Fibroblast of lung (primary cell): ENCODE results near the gene DNAJB1. TPM values are rescaled to one million over a fixed set of nuclear protein-coding genes. Genes with fewer than 3 reads are reported as not detected.

Source experiments
- DNase-seq, 2 donors: peaks; one replicate each; pipeline versions ENCODE4 v3.0.0 to v3.0.0-alpha.2; 2010; ENCODE audit warnings: low read depth in 2 of 2
- H2AFZ ChIP-seq: 2 replicates; pipeline ENCODE4 v1.5.1; 2012; ENCODE audit warnings: low read length, control low read depth, inconsistent platforms
- H3K27ac ChIP-seq: 2 replicates; pipeline ENCODE4 v1.5.1; 2011; ENCODE audit warnings: low read length, control low read depth; ENCODE audit not compliant: insufficient read depth
- H3K27me3 ChIP-seq: 2 replicates; pipeline ENCODE4 v1.5.1; 2011; ENCODE audit warnings: mild to moderate bottlenecking, low read length; ENCODE audit not compliant: control insufficient read depth, insufficient read depth
- H3K36me3 ChIP-seq: 2 replicates; pipeline ENCODE4 v1.5.1; 2011; ENCODE audit warnings: low read length; ENCODE audit not compliant: control insufficient read depth, insufficient read depth
- H3K4me1 ChIP-seq: 2 replicates; pipeline ENCODE4 v1.5.1; 2011; ENCODE audit warnings: low read length; ENCODE audit not compliant: control insufficient read depth, insufficient read depth; ENCODE audit errors: extremely low read depth
- H3K4me2 ChIP-seq: 2 replicates; pipeline ENCODE4 v1.5.1; 2011; ENCODE audit warnings: low read length, control low read depth; ENCODE audit not compliant: insufficient read depth; ENCODE audit errors: extremely low read depth
- H3K4me3 ChIP-seq, 4 experiments: fragments of 200-600 bp in 1 of 4; sonication (generic) in 1 of 4; replicated peaks in 1 of 4; 2 replicates each; pipeline ENCODE4 v1.5.1; 2011 to 2016; ENCODE audit warnings: low read length in 4 of 4, low read depth in 3 of 4, mild to moderate bottlenecking in 3 of 4, control low read depth in 2 of 4, inconsistent platforms in 1 of 4, mixed read lengths in 1 of 4; ENCODE audit not compliant: insufficient read depth in 1 of 4; ENCODE audit errors: control extremely low read depth in 1 of 4
- H3K79me2 ChIP-seq: 2 replicates; pipeline ENCODE4 v1.5.1; 2012; ENCODE audit warnings: mild to moderate bottlenecking, low read length, inconsistent platforms; ENCODE audit not compliant: control insufficient read depth, insufficient read depth
- H3K9ac ChIP-seq: 2 replicates; pipeline ENCODE4 v1.5.1; 2011; ENCODE audit warnings: mild to moderate bottlenecking, low read length, control low read depth; ENCODE audit not compliant: insufficient read depth
- H3K9me3 ChIP-seq: 2 replicates; pipeline ENCODE4 v1.5.1; 2012; ENCODE audit warnings: low read depth, low read length; ENCODE audit not compliant: control insufficient read depth, insufficient read depth
- H4K20me1 ChIP-seq: 2 replicates; pipeline ENCODE4 v1.5.1; 2011; ENCODE audit warnings: low read length; ENCODE audit not compliant: control insufficient read depth, insufficient read depth; ENCODE audit errors: extremely low read depth
- CTCF ChIP-seq, 2 donors: IDR thresholded peaks in 1 of 2; conservative IDR thresholded peaks in 1 of 2; 1 replicate in 1 of 2; 2 replicates in 1 of 2; pipeline ENCODE4 v1.5.1; 2011 to 2012; ENCODE audit warnings: low read length in 2 of 2, control low read depth in 1 of 2, inconsistent platforms in 1 of 2, low read depth in 1 of 2, mild to moderate bottlenecking in 1 of 2
- EZH2 ChIP-seq: IDR thresholded peaks from 2 replicates; pipeline ENCODE4 v1.5.1; 2012; ENCODE audit warnings: low read length, control low read depth, mild to moderate bottlenecking; ENCODE audit errors: missing control alignments
- polyA plus RNA-seq, 2 donors: library from polyadenylated mRNA; depleted of rRNA in 1 of 2; stranded (reverse) in 1 of 2; unstranded in 1 of 2; fragments of >200 nt; gene quantifications; 2 replicates each; pipeline ENCODE4 v1.2.1, GENCODE V29; 2011 to 2012; ENCODE audit warnings: missing spikeins in 1 of 2
- total RNA-seq: library from RNA; depleted of rRNA; stranded (reverse); fragments of >200 nt; gene quantifications from 2 replicates; pipeline ENCODE4 v1.2.1, GENCODE V29; 2014

DNAJB1 gene
- total and polyA plus RNA-seq, 2 donors (not counting 1 experiment from before 2014, with no cell fraction given), result 87.3 to 87.7 TPM

DNA sequence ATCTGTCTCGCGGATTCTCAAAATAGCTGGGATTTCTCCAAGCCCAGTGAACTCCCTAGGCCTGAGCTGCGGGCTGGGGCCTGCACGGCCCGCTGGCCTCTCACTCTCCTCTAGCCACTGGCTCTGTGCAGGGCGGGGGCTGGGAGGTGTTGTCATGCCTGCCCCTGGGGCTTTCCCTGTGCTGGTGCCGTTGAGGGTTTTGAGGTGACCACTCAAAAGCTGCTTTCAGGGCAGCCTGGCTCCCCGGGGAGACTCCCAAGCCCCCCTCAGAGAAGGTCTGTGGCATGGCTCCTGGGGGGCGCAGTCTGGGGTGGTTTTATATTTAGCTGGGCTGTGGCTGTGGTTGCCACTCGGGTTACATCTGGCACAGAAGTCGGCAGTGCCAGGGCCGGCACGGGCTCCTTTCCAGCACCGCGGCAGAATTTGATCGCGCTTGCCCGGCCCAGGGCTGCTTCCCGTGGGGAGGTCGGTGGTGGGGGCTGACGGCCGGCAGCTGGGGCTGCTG, 43.7 kb upstream of the DNAJB1 start:
- Histone ChIP-seq H3K4me2 (peak overlapping the region; percentile 35), H3K79me2 (peaks cover 2% of the 10 kb centered on the region), H4K20me1 (no peaks in the 10 kb centered on the region), H2AFZ (no peak overlapping the region), H3K36me3 (peaks cover 2% of the 10 kb centered on the region), H3K4me3 (peak overlapping the region in 1 of 4 experiments; percentile 4), H3K27me3 (no peaks in the 10 kb centered on the region), H3K27ac (peak overlapping the region; percentile 65), H3K9me3 (no peaks in the 10 kb centered on the region), H3K4me1 (peaks cover 7% of the 10 kb centered on the region), H3K9ac (peak overlapping the region; percentile 65)
- DNase-seq, result peak; percentile 34 to 37
- TF ChIP-seq EZH2 (no peak), CTCF (conservative IDR thresholded peaks at IDR 0.05 in 1 of 2, IDR thresholded peaks at IDR 0.05 in 1 of 2; ENCODE audit: low read depth in 1 of 2, low read length in 2 of 2) (no peak)

DNA sequence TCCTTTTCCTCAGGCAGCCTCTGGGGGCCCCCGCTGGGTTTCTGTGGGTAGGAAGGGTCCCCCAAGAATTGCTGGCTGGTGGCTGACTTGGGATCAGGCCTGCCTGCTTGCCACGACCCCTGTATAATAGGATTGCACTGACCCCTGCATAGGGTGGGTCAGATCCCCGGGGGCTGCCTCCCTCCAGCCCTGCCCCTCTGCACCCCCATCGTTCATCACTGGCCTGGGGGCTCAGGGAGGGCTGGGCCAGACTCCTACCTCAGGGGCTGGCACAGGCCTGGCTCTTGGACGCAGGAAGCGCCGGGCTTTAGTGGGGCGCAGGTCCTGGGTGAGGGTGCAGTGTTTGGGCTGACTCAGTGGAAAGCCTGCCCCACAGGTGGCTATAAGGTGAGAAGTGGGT, 43.1 kb upstream of the DNAJB1 start:
- H3K9ac ChIP-seq, result peak overlapping the region; percentile 65
- no peak overlapping the region for H2AFZ ChIP-seq
- H3K27me3 ChIP-seq, result no peaks in the 10 kb centered on the region
- H3K4me1 ChIP-seq, result peaks cover 7% of the 10 kb centered on the region
- H3K4me2 ChIP-seq, result peak overlapping the region; percentile 13
- H3K4me3 ChIP-seq, result no peak overlapping the region
- H3K9me3 ChIP-seq, result no peaks in the 10 kb centered on the region
- peaks cover 2% of the 10 kb centered on the region for H3K36me3 ChIP-seq
- H3K79me2 ChIP-seq, result peaks cover 2% of the 10 kb centered on the region
- H4K20me1 ChIP-seq, result no peaks in the 10 kb centered on the region
- peak overlapping the region; percentile 65 for H3K27ac ChIP-seq
- no peak for DNase-seq
- no peak for TF ChIP-seq EZH2
- no peak for TF ChIP-seq CTCF (conservative IDR thresholded peaks at IDR 0.05 in 1 of 2, IDR thresholded peaks at IDR 0.05 in 1 of 2; ENCODE audit: low read depth in 1 of 2, low read length in 2 of 2)

DNA sequence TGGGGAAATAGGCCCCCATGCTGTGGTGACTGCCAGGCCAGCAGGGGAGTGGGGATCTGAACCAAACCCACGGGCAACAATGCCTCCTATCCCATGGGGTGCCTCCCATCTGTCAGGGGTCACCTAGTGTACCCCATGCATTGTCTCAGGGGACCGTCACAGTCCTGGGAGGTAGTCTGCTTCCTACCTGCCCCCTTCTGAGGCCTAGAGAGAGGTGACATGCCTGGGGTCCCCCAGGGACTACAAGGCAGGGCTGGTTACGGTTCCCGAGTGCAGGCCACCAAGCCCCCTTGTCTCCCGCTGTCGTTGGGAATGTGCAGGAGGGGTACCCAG, 42.5 kb upstream of the DNAJB1 start:
- no peak overlapping the region for H2AFZ ChIP-seq
- H3K4me1 ChIP-seq, result peaks cover 7% of the 10 kb centered on the region
- DNase-seq, result no peak
- H3K9me3 ChIP-seq, result no peaks in the 10 kb centered on the region
- TF ChIP-seq CTCF (conservative IDR thresholded peaks at IDR 0.05 in 1 of 2, IDR thresholded peaks at IDR 0.05 in 1 of 2; ENCODE audit: low read depth in 1 of 2, low read length in 2 of 2) (no peak), EZH2 (no peak)
- H3K4me2 ChIP-seq, result no peak overlapping the region
- H3K9ac ChIP-seq, result no peak overlapping the region
- no peak overlapping the region for H3K4me3 ChIP-seq
- H3K27ac ChIP-seq, result no peak overlapping the region
- H3K79me2 ChIP-seq, result peaks cover 2% of the 10 kb centered on the region
- no peaks in the 10 kb centered on the region for H4K20me1 ChIP-seq
- H3K36me3 ChIP-seq, result no peaks in the 10 kb centered on the region
- no peaks in the 10 kb centered on the region for H3K27me3 ChIP-seq
